Endothelial cell of umbilical vein (primary cell): ENCODE results near the gene CBFA2T3. TPM values are rescaled to one million over a fixed set of nuclear protein-coding genes. Genes with fewer than 3 reads are reported as not detected.

Experiments
- BruUV-seq: library from RNA; stranded (reverse); fragments of 400-500 nt; replicated peaks from 2 replicates; lab custom pipeline; 2021; lab: Mats Ljungman, UMichigan
- CTCF ChIA-PET: fragments of 300-600, 350-600 bp; sonication (Branson Sonifier 250); formaldehyde crosslinking; loops from one replicate; lab custom pipeline; 2021; ENCODE audit warnings: antibody characterized with exemption, inconsistent platforms; lab: Charles Lee
- POLR2A ChIA-PET: fragments of 300-600, 350-600 bp; sonication (Branson Sonifier 250); formaldehyde crosslinking; loops from one replicate; lab custom pipeline; 2021; ENCODE audit warnings: antibody characterized with exemption, inconsistent platforms; lab: Charles Lee
- DNase-seq: peaks from one replicate; pipeline ENCODE4 v3.0.0-alpha.2; 2011; ENCODE audit warnings: low read depth, low spot score
- FAIRE-seq: peaks from 2 replicates; lab custom pipeline; 2011; peaks lifted over from hg19 to GRCh38; lab: Jason Lieb, UNC
- H2AFZ ChIP-seq: 2 replicates; pipeline ENCODE4 v1.6.0; 2012; ENCODE audit warnings: low read depth, low read length, control low read depth, inconsistent platforms
- H3K27ac ChIP-seq: 2 replicates; pipeline ENCODE4 v1.5.1; 2011; ENCODE audit warnings: low read depth, mild to moderate bottlenecking, control low read depth, low read length, moderate library complexity; ENCODE audit not compliant: insufficient read depth
- H3K27me3 ChIP-seq, 2 experiments: 2 replicates each; pipeline versions ENCODE4 v1.6.0 to v1.6.1; 2011; ENCODE audit warnings: low read length in 2 of 2, mixed read lengths in 1 of 2; ENCODE audit not compliant: control insufficient read depth in 2 of 2, insufficient read depth in 2 of 2
- H3K36me3 ChIP-seq, 2 experiments: 2 replicates in 1 of 2; 3 replicates in 1 of 2; pipeline ENCODE4 v1.5.1; 2011; ENCODE audit warnings: low read length in 2 of 2, mild to moderate bottlenecking in 1 of 2, moderate library complexity in 1 of 2; ENCODE audit not compliant: control insufficient read depth in 2 of 2, insufficient read depth in 2 of 2; ENCODE audit errors: extremely low read depth in 1 of 2
- H3K4me1 ChIP-seq: 3 replicates; pipeline ENCODE4 v1.5.1; 2011; ENCODE audit warnings: mild to moderate bottlenecking, low read length; ENCODE audit not compliant: control insufficient read depth, insufficient read depth; ENCODE audit errors: extremely low read depth
- H3K4me2 ChIP-seq: 2 replicates; pipeline ENCODE4 v1.6.1; 2011; ENCODE audit warnings: low read length, control low read depth, mixed read lengths; ENCODE audit not compliant: insufficient read depth
- H3K4me3 ChIP-seq, 3 experiments: fragments of 200-600 bp in 1 of 3; sonication (generic), shearing (Covaris generic) in 1 of 3; replicated peaks in 1 of 3; 2 replicates each; pipeline ENCODE4 v1.5.1; 2011 to 2016; ENCODE audit warnings: control low read depth in 3 of 3, low read length in 3 of 3, mild to moderate bottlenecking in 2 of 3, inconsistent platforms in 1 of 3, low read depth in 1 of 3, moderate library complexity in 1 of 3; ENCODE audit not compliant: insufficient read depth in 1 of 3
- H3K79me2 ChIP-seq: 2 replicates; pipeline ENCODE4 v1.6.0; 2012; ENCODE audit warnings: low read length, inconsistent platforms; ENCODE audit not compliant: control insufficient read depth, insufficient read depth
- H3K9ac ChIP-seq: replicated peaks from 2 replicates; pipeline ENCODE3; 2011; ENCODE audit warnings: low read length, control low read depth; ENCODE audit not compliant: insufficient read depth; ENCODE audit errors: extremely low read depth
- H3K9me1 ChIP-seq: replicated peaks from 3 replicates; pipeline ENCODE4 v1.6.0; 2011; ENCODE audit warnings: mild to moderate bottlenecking, low read length; ENCODE audit not compliant: control insufficient read depth, insufficient read depth; ENCODE audit errors: extremely low read depth
- H3K9me3 ChIP-seq: replicated peaks from 2 replicates; pipeline ENCODE4 v1.5.1; 2012; ENCODE audit warnings: low read length, inconsistent platforms; ENCODE audit not compliant: control insufficient read depth, insufficient read depth
- H4K20me1 ChIP-seq: replicated peaks from 2 replicates; pipeline ENCODE3; 2011; ENCODE audit warnings: mild to moderate bottlenecking, low read length; ENCODE audit not compliant: control insufficient read depth, insufficient read depth; ENCODE audit errors: extremely low read depth
- FOS ChIP-seq: IDR thresholded peaks from 2 replicates; pipeline ENCODE4 v1.6.1; 2011; ENCODE audit warnings: mild to moderate bottlenecking, low read length, moderate library complexity, borderline replicate concordance; ENCODE audit not compliant: insufficient read depth
- GATA2 ChIP-seq: IDR thresholded peaks from 2 replicates; pipeline ENCODE4 v1.7.0; 2011; ENCODE audit warnings: low read depth, mild to moderate bottlenecking, moderate library complexity, mixed read lengths, low read length; ENCODE audit not compliant: insufficient read length, insufficient read depth
- JUN ChIP-seq: IDR thresholded peaks from 2 replicates; pipeline ENCODE4 v1.6.1; 2011; ENCODE audit warnings: borderline replicate concordance, low read depth; ENCODE audit not compliant: insufficient read length, insufficient read depth
- MYC ChIP-seq: IDR thresholded peaks from one replicate; pipeline ENCODE4 v1.6.1; 2011; ENCODE audit warnings: mild to moderate bottlenecking, low read depth, low read length
- POLR2A ChIP-seq: IDR thresholded peaks from 2 replicates; pipeline ENCODE4 v1.6.1; 2012; ENCODE audit warnings: low read depth, mild to moderate bottlenecking, control low read depth, low read length
- POLR2AphosphoS5 ChIP-seq: IDR thresholded peaks from 2 replicates; pipeline ENCODE4 v1.6.1; 2012; ENCODE audit warnings: low read depth, mild to moderate bottlenecking, control low read depth, low read length, moderate library complexity; ENCODE audit not compliant: insufficient read depth
- dilution Hi-C: fragments of 300-500 bp; cut with MboI; formaldehyde crosslinking; loops from one replicate; pipeline ENCODE4 v1.15.0; 2019; ENCODE audit warnings: low sequenced_read_pairs; ENCODE audit not compliant: extremely low pct_ligation_motif_present
- intact Hi-C: fragments of 100-400 bp; cut with micrococcal nuclease; formaldehyde crosslinking; loops from one replicate; pipeline ENCODE4 v1.10.0; 2022
- polyA plus RNA-seq, 4 experiments: library from polyadenylated mRNA; depleted of rRNA in 3 of 4; stranded (reverse) in 3 of 4; unstranded in 1 of 4; fragments of >200 nt; gene quantifications; 2 replicates each; pipeline versions ENCODE4 v1.2.1 to v1.2.3, GENCODE V29; 2011 to 2012; ENCODE audit warnings: missing spikeins in 1 of 4
- total RNA-seq: library from RNA; stranded (reverse); gene quantifications from 2 replicates; pipeline ENCODE4 v1.2.3, GENCODE V29; 2021
- TF ChIP-seq, protein P1 (sequence below), 2 donors: IDR thresholded peaks; 1 replicate in 1 of 2; 2 replicates in 1 of 2; pipeline ENCODE4 v1.5.1; 2011; ENCODE audit warnings: low read length in 2 of 2, mild to moderate bottlenecking in 2 of 2, moderate library complexity in 2 of 2, control low read depth in 1 of 2, inconsistent platforms in 1 of 2, low read depth in 1 of 2; ENCODE audit not compliant: insufficient read depth in 1 of 2; ENCODE audit errors: extremely low read depth in 1 of 2

Gene CBFA2T3
- total and polyA plus RNA-seq, 2 donors (not counting 3 experiments of a cell fraction or from before 2014, with no cell fraction given): not detected

DNA sequence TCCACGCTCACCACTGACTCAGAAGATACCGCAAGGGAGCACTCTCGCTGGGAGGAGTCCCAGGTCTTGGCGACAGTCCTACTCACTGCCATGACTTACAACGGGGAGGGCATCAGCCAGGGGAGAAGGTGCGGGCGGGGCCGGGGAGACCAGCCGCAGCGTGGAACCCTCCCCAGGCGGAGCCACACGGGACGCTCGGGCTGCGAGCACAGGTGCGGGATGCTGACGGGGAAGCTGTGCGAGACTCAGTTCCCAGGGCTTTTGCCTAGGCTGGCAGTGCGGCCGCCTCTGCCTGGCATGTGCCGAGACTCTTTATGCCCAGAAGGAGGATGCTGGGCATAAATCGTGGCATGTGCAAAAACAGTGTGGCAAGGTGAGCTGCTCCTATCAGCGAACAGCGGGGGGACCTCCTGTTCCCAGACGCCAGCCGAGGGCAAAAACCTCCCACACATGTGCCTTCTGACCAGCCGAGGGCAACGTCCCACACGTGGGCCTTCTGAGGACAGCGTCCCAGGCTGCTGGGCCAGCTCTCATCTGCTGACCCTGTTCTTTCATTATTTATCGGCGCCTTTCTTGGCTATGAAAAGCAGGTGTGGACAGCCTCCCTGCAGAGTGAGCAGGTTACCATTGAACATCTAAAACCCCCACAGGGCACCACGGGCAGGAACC, 126.3 kb downstream of the CBFA2T3 start:
- DNase-seq: no peak
- Histone ChIP-seq H2AFZ (no peak overlapping the region), H4K20me1 (no peaks in the 10 kb centered on the region), H3K4me2 (no peak overlapping the region), H3K4me1 (no peaks in the 10 kb centered on the region), H3K9me1 (no peaks in the 10 kb centered on the region), H3K27me3 (no peaks in the 10 kb centered on the region), H3K9ac (no peak overlapping the region), H3K27ac (no peak overlapping the region), H3K9me3 (no peaks in the 10 kb centered on the region), H3K4me3 (no peak overlapping the region), H3K36me3 (peaks cover 0 to 5% of the 10 kb centered on the region in 2 experiments), H3K79me2 (no peaks in the 10 kb centered on the region)
- FAIRE-seq: no peak
- CTCF ChIA-PET: no interaction called here
- intact Hi-C loops (no loop called here), dilution Hi-C loops (no loop called here)
- BruUV-seq: no TSS peak
- TF ChIP-seq, protein P1, sequence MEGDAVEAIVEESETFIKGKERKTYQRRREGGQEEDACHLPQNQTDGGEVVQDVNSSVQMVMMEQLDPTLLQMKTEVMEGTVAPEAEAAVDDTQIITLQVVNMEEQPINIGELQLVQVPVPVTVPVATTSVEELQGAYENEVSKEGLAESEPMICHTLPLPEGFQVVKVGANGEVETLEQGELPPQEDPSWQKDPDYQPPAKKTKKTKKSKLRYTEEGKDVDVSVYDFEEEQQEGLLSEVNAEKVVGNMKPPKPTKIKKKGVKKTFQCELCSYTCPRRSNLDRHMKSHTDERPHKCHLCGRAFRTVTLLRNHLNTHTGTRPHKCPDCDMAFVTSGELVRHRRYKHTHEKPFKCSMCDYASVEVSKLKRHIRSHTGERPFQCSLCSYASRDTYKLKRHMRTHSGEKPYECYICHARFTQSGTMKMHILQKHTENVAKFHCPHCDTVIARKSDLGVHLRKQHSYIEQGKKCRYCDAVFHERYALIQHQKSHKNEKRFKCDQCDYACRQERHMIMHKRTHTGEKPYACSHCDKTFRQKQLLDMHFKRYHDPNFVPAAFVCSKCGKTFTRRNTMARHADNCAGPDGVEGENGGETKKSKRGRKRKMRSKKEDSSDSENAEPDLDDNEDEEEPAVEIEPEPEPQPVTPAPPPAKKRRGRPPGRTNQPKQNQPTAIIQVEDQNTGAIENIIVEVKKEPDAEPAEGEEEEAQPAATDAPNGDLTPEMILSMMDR (IDR thresholded peaks at IDR 0.05; ENCODE audit: extremely low read depth in 1 of 2, insufficient read depth in 1 of 2, low read depth in 1 of 2, low read length in 2 of 2): no peak
- TF ChIP-seq POLR2AphosphoS5 (no peak), POLR2A (no peak), FOS (no peak), GATA2 (no peak), JUN (no peak), MYC (no peak)
- POLR2A ChIA-PET: no interaction called here
